H9 (cell line): ENCODE results near the gene TP53BP2. TPM values are rescaled to one million over a fixed set of nuclear protein-coding genes. Genes with fewer than 3 reads are reported as not detected.

Source experiments
- DNase-seq: peaks from one replicate; pipeline ENCODE4 v3.0.0-alpha.2; 2017
- H2AFZ ChIP-seq: one replicate; pipeline ENCODE4 v1.6.1; 2013; ENCODE audit warnings: mild to moderate bottlenecking, low read length, control low read depth, moderate library complexity
- H2AK5ac ChIP-seq: 2 replicates; pipeline ENCODE4 v1.6.1; 2013; ENCODE audit warnings: low read length, control low read depth, mixed read lengths; ENCODE audit not compliant: insufficient read length
- H2BK120ac ChIP-seq: one replicate; pipeline ENCODE4 v1.6.1; 2013; ENCODE audit warnings: low read depth, mild to moderate bottlenecking, low read length, control low read depth, inconsistent platforms; ENCODE audit not compliant: poor library complexity, severe bottlenecking
- H2BK12ac ChIP-seq: 2 replicates; pipeline ENCODE4 v1.6.1; 2013; ENCODE audit warnings: low read length, control low read depth, mixed read lengths, low read depth; ENCODE audit not compliant: insufficient read length
- H2BK15ac ChIP-seq: 2 replicates; pipeline ENCODE4 v1.6.1; 2013; ENCODE audit warnings: low read depth, low read length, control low read depth
- H2BK20ac ChIP-seq: one replicate; pipeline ENCODE4 v1.6.1; 2013; ENCODE audit warnings: low read depth, mild to moderate bottlenecking, low read length, control low read depth, inconsistent platforms; ENCODE audit not compliant: poor library complexity, severe bottlenecking
- H2BK5ac ChIP-seq: 2 replicates; pipeline ENCODE4 v1.6.1; 2013; ENCODE audit warnings: low read length, control low read depth, mixed read lengths; ENCODE audit not compliant: insufficient read length
- H3K14ac ChIP-seq: 2 replicates; pipeline ENCODE4 v1.6.1; 2013; ENCODE audit warnings: low read length, control low read depth; ENCODE audit not compliant: insufficient read depth
- H3K18ac ChIP-seq: 2 replicates; pipeline ENCODE4 v1.6.1; 2013; ENCODE audit warnings: low read depth, mild to moderate bottlenecking, mixed read lengths, low read length, control low read depth; ENCODE audit not compliant: insufficient read length
- H3K23ac ChIP-seq: 2 replicates; pipeline ENCODE4 v1.6.1; 2013; ENCODE audit warnings: low read length, control low read depth, mixed read lengths, low read depth; ENCODE audit not compliant: insufficient read length
- H3K23me2 ChIP-seq: 2 replicates; pipeline ENCODE4 v1.6.1; 2013; ENCODE audit warnings: low read depth, mild to moderate bottlenecking, mixed read lengths, low read length, control low read depth; ENCODE audit not compliant: insufficient read length, poor library complexity, severe bottlenecking
- H3K27ac ChIP-seq: 2 replicates; pipeline ENCODE4 v1.5.1; 2013; ENCODE audit warnings: low read length, control low read depth, mixed read lengths, low read depth; ENCODE audit not compliant: insufficient read length
- H3K27me3 ChIP-seq: 2 replicates; pipeline ENCODE4 v1.6.1; 2013; ENCODE audit warnings: low read length, control low read depth, inconsistent platforms; ENCODE audit not compliant: insufficient read depth
- H3K4ac ChIP-seq: 2 replicates; pipeline ENCODE4 v1.6.1; 2013; ENCODE audit warnings: low read depth, mild to moderate bottlenecking, control low read depth, inconsistent platforms, low read length, moderate library complexity
- H3K4me1 ChIP-seq: 2 replicates; pipeline ENCODE4 v1.6.1; 2013; ENCODE audit warnings: low read length, control low read depth, inconsistent platforms; ENCODE audit not compliant: insufficient read depth
- H3K4me2 ChIP-seq: 2 replicates; pipeline ENCODE4 v1.6.1; 2013; ENCODE audit warnings: low read length, control low read depth, mixed read lengths; ENCODE audit not compliant: insufficient read length, insufficient read depth
- H3K56ac ChIP-seq: 2 replicates; pipeline ENCODE4 v1.6.1; 2013; ENCODE audit warnings: low read depth, mild to moderate bottlenecking, mixed read lengths, low read length, control low read depth; ENCODE audit not compliant: insufficient read length
- H3K79me1 ChIP-seq: 2 replicates; pipeline ENCODE4 v1.6.1; 2013; ENCODE audit warnings: low read depth, mild to moderate bottlenecking, moderate library complexity, low read length, control low read depth, inconsistent platforms; ENCODE audit not compliant: insufficient read depth, poor library complexity, severe bottlenecking
- H3K79me2 ChIP-seq: 2 replicates; pipeline ENCODE4 v1.6.1; 2013; ENCODE audit warnings: low read length, control low read depth, inconsistent platforms; ENCODE audit not compliant: insufficient read depth
- H3K9ac ChIP-seq: 2 replicates; pipeline ENCODE4 v1.6.1; 2013; ENCODE audit warnings: low read length, control low read depth, mixed read lengths; ENCODE audit not compliant: insufficient read length; ENCODE audit errors: extremely low read depth
- H3K9me3 ChIP-seq: one replicate; pipeline ENCODE4 v1.6.1; 2013; ENCODE audit warnings: low read depth, low read length, inconsistent platforms; ENCODE audit not compliant: control insufficient read depth
- H3T11ph ChIP-seq: one replicate; pipeline ENCODE4 v1.6.1; 2013; ENCODE audit warnings: mild to moderate bottlenecking, low read length, control low read depth, inconsistent platforms
- H4K20me1 ChIP-seq: one replicate; pipeline ENCODE4 v1.6.1; 2013; ENCODE audit not compliant: control insufficient read depth, insufficient read length, insufficient read depth
- H4K5ac ChIP-seq: 2 replicates; pipeline ENCODE4 v1.6.1; 2013; ENCODE audit warnings: low read depth, mild to moderate bottlenecking, mixed read lengths, low read length, control low read depth; ENCODE audit not compliant: insufficient read length
- H4K8ac ChIP-seq: replicated peaks from 2 replicates; pipeline ENCODE4 v1.6.1; 2013; ENCODE audit warnings: low read length, control low read depth, mixed read lengths, low read depth; ENCODE audit not compliant: insufficient read length
- H4K91ac ChIP-seq: 2 replicates; pipeline ENCODE4 v1.6.1; 2013; ENCODE audit warnings: low read depth, mild to moderate bottlenecking, moderate library complexity, mixed read lengths, low read length, control low read depth; ENCODE audit not compliant: insufficient read length
- H3K27ac Mint-ChIP-seq, 3 experiments: 2 replicates in 2 of 3; 3 replicates in 1 of 3; pipeline ENCODE4 v1.8.0; 2020 to 2021; ENCODE audit warnings: mixed read lengths in 3 of 3, mild to moderate bottlenecking in 1 of 3, moderate library complexity in 1 of 3
- H3K27me3 Mint-ChIP-seq: 2 replicates; pipeline ENCODE4 v1.8.0; 2021; ENCODE audit warnings: low read depth, mild to moderate bottlenecking, moderate library complexity, mixed read lengths
- H3K36me3 Mint-ChIP-seq, 3 experiments: 2 replicates in 2 of 3; 3 replicates in 1 of 3; pipeline ENCODE4 v1.8.0; 2020 to 2021; ENCODE audit warnings: low read depth in 3 of 3, mixed read lengths in 3 of 3; ENCODE audit not compliant: insufficient read depth in 1 of 3
- H3K4me1 Mint-ChIP-seq, 2 experiments: 2 replicates each; pipeline ENCODE4 v1.8.0; 2020; ENCODE audit warnings: mixed read lengths in 2 of 2
- H3K4me3 Mint-ChIP-seq, 2 experiments: 2 replicates in 1 of 2; 3 replicates in 1 of 2; pipeline ENCODE4 v1.8.0; 2020 to 2021; ENCODE audit warnings: mild to moderate bottlenecking in 2 of 2, mixed read lengths in 2 of 2, moderate library complexity in 1 of 2
- H3K9me3 Mint-ChIP-seq, 2 experiments: 2 replicates in 1 of 2; 3 replicates in 1 of 2; pipeline ENCODE4 v1.8.0; 2020; ENCODE audit warnings: mild to moderate bottlenecking in 2 of 2, mixed read lengths in 2 of 2, moderate library complexity in 1 of 2
- WGBS: extraction: QIAGEN DNeasy Blood & Tissue Kit; methylation state at CpG from one replicate; pipeline ENCODE4 v1.1.7; 2013; ENCODE audit warnings: missing lambda C conversion rate, low lambda C conversion rate, mixed read lengths; ENCODE audit not compliant: insufficient read length; ENCODE audit errors: extremely low coverage; 5-methylcytosine and 5-hydroxymethylcytosine counted together
- total RNA-seq: library from RNA; stranded (reverse); gene quantifications from 2 replicates; pipeline ENCODE4 v1.2.1, GENCODE V29; 2021
- TF ChIP-seq, protein P1 (sequence below): fragments of 200-600 bp; sonication (generic); conservative IDR thresholded peaks from 3 replicates; pipeline ENCODE4 v1.8.0; 2021; ENCODE audit warnings: antibody characterized with exemption, mild to moderate bottlenecking

Gene TP53BP2
- total RNA-seq, 1 experiment from 2014 or later: 49.7 TPM

DNA sequence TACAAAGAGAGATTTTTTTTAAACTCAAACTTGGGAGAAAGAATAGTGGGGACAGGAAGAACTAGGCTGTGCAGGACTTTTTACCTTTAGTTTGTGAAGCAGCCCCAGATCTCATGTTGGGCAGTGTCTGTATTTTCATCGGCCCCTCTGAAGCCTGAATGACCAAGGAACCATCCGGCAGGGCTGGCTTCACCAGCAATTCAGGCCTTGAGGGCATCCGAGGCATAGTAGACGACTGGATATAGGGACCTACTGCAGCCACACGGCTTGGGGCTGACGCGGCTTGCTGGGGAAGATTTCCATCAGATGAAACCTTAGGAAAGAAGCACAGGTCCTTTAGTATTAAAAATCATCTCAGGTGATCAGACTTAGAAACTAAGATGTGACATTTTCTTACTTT is 43.7 kb downstream of the TP53BP2 start:
- no peak overlapping the region for H3K56ac ChIP-seq

More for the DNA sequence above, 43.7 kb downstream of the TP53BP2 start:
- Histone ChIP-seq H3T11ph (no peak overlapping the region), H2BK120ac (no peak overlapping the region), H3K9ac (no peak overlapping the region), H3K27me3 (no peaks in the 10 kb centered on the region), H3K4me1 (no peaks in the 10 kb centered on the region), H4K20me1 (no peaks in the 10 kb centered on the region), H4K8ac (no peak overlapping the region), H4K5ac (no peak overlapping the region), H3K27ac (no peak overlapping the region), H2AK5ac (no peak overlapping the region), H2BK15ac (no peak overlapping the region), H2BK5ac (no peak overlapping the region), H3K23me2 (no peaks in the 10 kb centered on the region), H3K14ac (no peak overlapping the region), H2BK20ac (no peak overlapping the region), H3K9me3 (no peaks in the 10 kb centered on the region), H3K18ac (no peak overlapping the region), H2AFZ (no peak overlapping the region), H4K91ac (no peak overlapping the region), H3K4ac (no peak overlapping the region), H3K79me2 (no peaks in the 10 kb centered on the region), H3K23ac (no peak overlapping the region), H2BK12ac (no peak overlapping the region), H3K4me2 (no peak overlapping the region), H3K79me1 (no peaks in the 10 kb centered on the region)
- H3K27me3 Mint-ChIP-seq: no peaks in the 10 kb centered on the region
- TF ChIP-seq, protein P1, sequence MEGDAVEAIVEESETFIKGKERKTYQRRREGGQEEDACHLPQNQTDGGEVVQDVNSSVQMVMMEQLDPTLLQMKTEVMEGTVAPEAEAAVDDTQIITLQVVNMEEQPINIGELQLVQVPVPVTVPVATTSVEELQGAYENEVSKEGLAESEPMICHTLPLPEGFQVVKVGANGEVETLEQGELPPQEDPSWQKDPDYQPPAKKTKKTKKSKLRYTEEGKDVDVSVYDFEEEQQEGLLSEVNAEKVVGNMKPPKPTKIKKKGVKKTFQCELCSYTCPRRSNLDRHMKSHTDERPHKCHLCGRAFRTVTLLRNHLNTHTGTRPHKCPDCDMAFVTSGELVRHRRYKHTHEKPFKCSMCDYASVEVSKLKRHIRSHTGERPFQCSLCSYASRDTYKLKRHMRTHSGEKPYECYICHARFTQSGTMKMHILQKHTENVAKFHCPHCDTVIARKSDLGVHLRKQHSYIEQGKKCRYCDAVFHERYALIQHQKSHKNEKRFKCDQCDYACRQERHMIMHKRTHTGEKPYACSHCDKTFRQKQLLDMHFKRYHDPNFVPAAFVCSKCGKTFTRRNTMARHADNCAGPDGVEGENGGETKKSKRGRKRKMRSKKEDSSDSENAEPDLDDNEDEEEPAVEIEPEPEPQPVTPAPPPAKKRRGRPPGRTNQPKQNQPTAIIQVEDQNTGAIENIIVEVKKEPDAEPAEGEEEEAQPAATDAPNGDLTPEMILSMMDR: no peak
- H3K4me1 Mint-ChIP-seq: peaks cover 2 to 3% of the 10 kb centered on the region in 2 experiments; a peak in 2 of 4 replicates
- H3K9me3 Mint-ChIP-seq: no peaks in the 10 kb centered on the region
- peaks cover 44 to 78% (median 74%) of the 10 kb centered on the region in 3 experiments for H3K36me3 Mint-ChIP-seq
- DNase-seq: no peak
- no peak overlapping the region for H3K27ac Mint-ChIP-seq
- H3K4me3 Mint-ChIP-seq: no peak overlapping the region
- no CpG with 5 or more reads among the region's 7 CpGs for WGBS
